ENCODE results near the gene AMY2B. TPM values are rescaled to one million over a fixed set of nuclear protein-coding genes. Genes with fewer than 3 reads are reported as not detected.
"Not testable (repeated sequence)": the region's sequence is repeated elsewhere in the genome, so short reads cannot be mapped to it uniquely, and the experiment has no call there.

The AMY2B gene
- total RNA-seq (2014; rRNA removed; shearing (Covaris generic)), result 2.7 and 3.0 TPM in 2 replicates

DNA sequence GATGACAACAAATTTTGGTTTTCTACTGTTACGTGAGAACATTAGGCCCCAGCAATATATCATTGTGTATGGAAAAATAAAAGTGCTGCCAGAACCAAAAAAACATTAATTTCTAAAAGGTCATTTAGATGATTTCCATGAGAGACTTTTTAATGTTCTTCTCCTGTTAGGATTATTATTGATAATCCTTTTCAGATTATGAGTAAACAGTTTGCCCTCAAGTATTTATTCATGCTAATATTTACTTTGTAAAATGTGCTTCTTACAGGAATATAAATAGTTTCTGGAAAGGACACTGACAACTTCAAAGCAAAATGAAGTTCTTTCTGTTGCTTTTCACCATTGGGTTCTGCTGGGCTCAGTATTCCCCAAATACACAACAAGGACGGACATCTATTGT, at the start of gene AMY2B:
TSS of gene AMY2B (plus strand) at position 301 of the 400 bp plus-strand sequence. CDS start at position 315, 14 bp downstream.
- H3K27me3 ChIP-seq (ENCODE audit: control insufficient read depth, insufficient read depth, low read length); H3K36me3 ChIP-seq (replicated peaks; ENCODE audit: control insufficient read depth, insufficient read depth, low read length); H3K4me3 ChIP-seq (ENCODE audit: insufficient read depth, low read depth, low read length); DNase-seq: not testable (repeated sequence)

DNA sequence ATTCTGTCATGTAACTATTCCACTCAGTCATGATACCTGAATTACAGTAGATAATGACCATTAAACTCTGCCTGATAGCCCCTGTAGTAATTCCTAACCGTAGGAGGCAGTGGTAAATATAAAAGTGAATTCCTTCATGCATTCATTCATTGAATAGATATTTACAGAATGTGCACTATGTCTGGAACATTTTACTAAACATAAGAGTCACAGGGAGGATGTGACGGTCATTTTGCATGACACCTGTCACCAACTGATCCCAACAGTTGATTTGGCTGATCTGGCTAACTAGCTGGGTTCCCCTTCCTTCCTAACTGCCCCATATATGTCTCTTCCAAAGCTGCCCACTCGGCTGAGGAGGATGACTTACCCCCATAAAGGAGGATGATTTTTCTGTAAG, 48.0 kb upstream of the AMY2B start:
- Histone ChIP-seq H3K4me3 (ENCODE audit: insufficient read depth, low read depth, low read length) (no peak overlapping the region), H3K27me3 (ENCODE audit: control insufficient read depth, insufficient read depth, low read length) (no peaks in the 10 kb centered on the region)

DNA sequence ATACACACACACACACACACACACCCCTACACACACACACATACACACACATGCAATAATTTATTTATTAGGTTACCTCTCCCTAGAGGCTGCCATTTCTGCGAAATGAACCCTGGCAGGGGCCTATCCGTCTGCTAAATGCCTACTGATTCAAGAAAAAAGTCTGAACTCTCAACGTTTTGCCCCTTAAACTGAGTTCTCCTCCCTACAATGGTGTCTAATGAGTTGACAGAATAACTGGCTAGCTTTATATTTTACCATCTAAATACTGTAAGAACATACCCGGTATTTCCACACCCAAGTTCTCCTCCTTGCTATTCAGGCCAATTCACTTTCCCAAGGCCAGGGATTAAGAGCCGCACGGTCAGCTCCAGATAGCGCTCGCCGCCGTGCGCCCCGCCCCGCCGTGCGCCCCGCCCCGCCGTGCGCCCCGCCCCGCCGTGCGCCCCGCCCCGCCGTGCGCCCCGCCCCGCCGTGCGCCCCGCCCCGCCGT, 46.2 kb upstream of the AMY2B start:
- H3K36me3 ChIP-seq (replicated peaks; ENCODE audit: control insufficient read depth, insufficient read depth, low read length), result no peaks in the 10 kb centered on the region; the same call in 1 of the 2 replicates
- no peaks in the 10 kb centered on the region for H3K27me3 ChIP-seq (ENCODE audit: control insufficient read depth, insufficient read depth, low read length)
- no peak overlapping the region for H3K4me3 ChIP-seq (ENCODE audit: insufficient read depth, low read depth, low read length)
- peak; percentile 64 for DNase-seq

More for the DNA sequence above, 48.0 kb upstream of the AMY2B start:
- DNase-seq, result no peak
- no peaks in the 10 kb centered on the region; the same call in 1 of the 2 replicates for H3K36me3 ChIP-seq (replicated peaks; ENCODE audit: control insufficient read depth, insufficient read depth, low read length)

DNA sequence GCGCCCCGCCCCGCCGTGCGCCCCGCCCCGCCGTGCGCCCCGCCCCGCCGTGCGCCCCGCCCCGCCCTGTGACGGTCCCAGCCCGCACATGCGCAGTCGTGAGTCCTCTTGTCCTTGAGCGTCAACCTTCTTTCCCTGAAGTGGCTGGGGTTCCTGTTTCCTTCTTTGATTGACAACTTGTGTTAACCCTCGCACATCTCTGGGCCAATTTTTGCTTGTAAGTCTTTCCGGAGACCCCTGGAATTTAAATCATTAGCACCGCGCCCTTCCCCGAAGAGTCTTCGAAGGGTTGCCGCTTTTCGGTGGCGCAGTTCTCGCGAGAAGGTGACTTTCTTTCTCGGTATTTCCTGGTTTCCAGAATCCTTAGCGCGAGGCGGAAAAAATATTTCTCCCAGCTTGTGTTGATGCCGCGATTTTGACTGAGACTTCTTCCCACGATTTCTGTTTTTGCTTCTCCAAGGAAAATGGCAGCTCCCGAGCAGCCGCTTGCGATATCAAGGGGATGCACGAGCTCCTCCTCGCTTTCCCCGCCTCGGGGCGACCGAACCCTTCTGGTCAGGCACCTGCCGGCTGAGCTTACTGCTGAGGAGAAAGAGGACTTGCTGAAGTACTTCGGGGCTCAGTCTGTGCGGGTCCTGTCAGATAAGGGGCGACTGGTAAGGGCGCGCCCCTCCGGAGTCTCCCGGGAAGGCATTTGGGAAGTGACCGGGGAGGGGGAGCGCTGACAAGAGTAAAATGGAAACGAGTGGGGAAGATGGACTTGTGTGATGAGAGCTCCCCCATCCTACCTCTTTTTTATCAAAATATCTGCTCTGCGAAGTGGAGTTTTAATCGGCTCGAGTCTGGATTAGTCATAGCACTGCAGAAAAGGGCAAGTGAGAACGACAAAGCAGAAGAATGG, 45.5 kb upstream of the AMY2B start, which contains the start of gene RNPC3:
TSS of gene RNPC3 (plus strand) at position 93 of the 901 bp plus-strand sequence. CDS start at position 465, 372 bp downstream.
- peak; percentile 81 for DNase-seq
- Histone ChIP-seq H3K36me3 (replicated peaks; ENCODE audit: control insufficient read depth, insufficient read depth, low read length) (no peaks in the 10 kb centered on the region; the same call in 1 of the 2 replicates), H3K4me3 (ENCODE audit: insufficient read depth, low read depth, low read length) (peak within 1 kb of the TSS; percentile 90), H3K27me3 (ENCODE audit: control insufficient read depth, insufficient read depth, low read length) (no peaks in the 10 kb centered on the region)

DNA sequence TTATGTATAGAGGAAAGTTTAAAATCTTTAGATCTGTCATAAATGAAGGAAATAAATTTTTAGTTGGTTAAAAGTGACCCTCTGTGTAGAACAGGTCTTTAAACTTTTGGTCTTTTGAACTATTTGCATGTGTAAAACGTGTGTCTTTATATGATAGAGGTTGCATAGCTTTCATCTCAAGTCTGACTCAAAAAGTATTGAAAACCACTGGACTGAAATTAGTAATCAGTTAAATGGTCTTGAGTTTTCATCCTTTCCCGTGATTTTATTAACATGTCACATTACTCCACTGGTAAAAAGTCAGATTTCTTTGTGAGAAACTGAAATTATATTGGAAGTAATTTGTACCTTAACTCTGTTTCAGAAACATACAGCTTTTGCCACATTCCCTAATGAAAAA, 44.1 kb upstream of the AMY2B start:
- Histone ChIP-seq H3K27me3 (ENCODE audit: control insufficient read depth, insufficient read depth, low read length) (no peaks in the 10 kb centered on the region), H3K4me3 (ENCODE audit: insufficient read depth, low read depth, low read length) (peak overlapping the region; percentile 90; the same call in 1 of the 2 replicates), H3K36me3 (replicated peaks; ENCODE audit: control insufficient read depth, insufficient read depth, low read length) (no peaks in the 10 kb centered on the region; the same call in 1 of the 2 replicates)
- no peak for DNase-seq

DNA sequence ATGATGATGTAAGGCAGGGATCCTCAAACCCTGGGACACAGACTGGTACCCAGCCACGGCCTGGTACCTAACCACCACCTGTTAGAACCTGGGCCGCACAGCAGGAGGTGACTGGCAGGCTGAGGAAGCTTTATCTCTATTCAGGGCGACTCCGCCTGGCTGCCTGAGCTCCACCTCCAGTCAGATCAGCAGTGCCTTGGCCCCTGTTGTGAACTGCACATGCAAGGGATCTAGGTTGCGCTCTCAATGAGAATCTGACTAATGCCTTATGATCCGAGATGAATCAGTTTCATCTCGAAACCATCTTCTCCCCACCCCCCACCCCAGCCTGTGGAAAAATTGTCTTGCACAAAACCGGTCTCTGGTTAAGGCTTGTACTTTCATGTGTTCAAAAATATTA, 41.6 kb upstream of the AMY2B start:
- Histone ChIP-seq H3K4me3 (ENCODE audit: insufficient read depth, low read depth, low read length) (no peak overlapping the region), H3K36me3 (replicated peaks; ENCODE audit: control insufficient read depth, insufficient read depth, low read length) (no peaks in the 10 kb centered on the region; the same call in 1 of the 2 replicates), H3K27me3 (ENCODE audit: control insufficient read depth, insufficient read depth, low read length) (no peaks in the 10 kb centered on the region)
- DNase-seq, result peak; percentile 13

DNA sequence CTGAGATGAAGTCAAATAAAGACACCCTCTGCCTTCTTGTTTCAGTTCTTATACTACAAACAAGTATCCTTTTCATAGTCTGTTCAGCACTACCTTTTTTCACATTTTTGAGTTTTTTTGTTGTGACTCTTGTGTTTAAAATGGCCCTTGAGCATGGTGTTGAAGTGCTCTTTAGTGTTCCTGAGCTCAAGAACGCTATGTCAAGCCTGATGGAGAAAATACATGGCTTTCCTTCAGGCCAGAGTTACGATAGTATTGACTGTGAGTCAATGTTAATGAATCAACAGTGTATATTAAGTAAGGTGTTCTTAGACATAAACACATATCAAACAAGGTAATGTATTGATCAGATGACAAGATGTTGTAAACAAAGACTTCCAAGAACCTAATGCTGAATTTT, 33.2 kb upstream of the AMY2B start:
- H3K4me3 ChIP-seq (ENCODE audit: insufficient read depth, low read depth, low read length), result no peak overlapping the region
- peaks cover 5% of the 10 kb centered on the region for H3K36me3 ChIP-seq (replicated peaks; ENCODE audit: control insufficient read depth, insufficient read depth, low read length)
- no peaks in the 10 kb centered on the region for H3K27me3 ChIP-seq (ENCODE audit: control insufficient read depth, insufficient read depth, low read length)
- DNase-seq, result no peak

DNA sequence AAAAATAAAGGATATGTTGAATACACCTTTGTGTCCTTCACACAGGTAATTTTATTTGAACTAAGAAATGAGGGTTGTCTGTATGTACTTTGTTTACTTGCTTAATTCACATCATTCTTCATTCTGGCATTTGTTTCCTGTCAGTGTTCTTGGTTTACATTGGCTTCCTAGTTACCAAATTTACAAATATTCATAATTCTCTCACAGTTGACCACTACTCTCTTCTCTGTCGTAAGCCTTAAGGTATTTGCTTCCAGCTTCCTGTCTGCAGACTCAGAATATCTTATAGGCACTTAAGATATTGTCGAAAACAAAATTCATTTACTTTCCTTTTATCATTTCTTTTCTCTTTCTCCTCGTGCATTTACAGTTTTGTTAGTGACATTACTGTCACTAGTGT, 30.0 kb upstream of the AMY2B start:
- Histone ChIP-seq H3K36me3 (replicated peaks; ENCODE audit: control insufficient read depth, insufficient read depth, low read length) (peaks cover 7% of the 10 kb centered on the region), H3K27me3 (ENCODE audit: control insufficient read depth, insufficient read depth, low read length) (no peaks in the 10 kb centered on the region), H3K4me3 (ENCODE audit: insufficient read depth, low read depth, low read length) (no peak overlapping the region)
- no peak for DNase-seq

DNA sequence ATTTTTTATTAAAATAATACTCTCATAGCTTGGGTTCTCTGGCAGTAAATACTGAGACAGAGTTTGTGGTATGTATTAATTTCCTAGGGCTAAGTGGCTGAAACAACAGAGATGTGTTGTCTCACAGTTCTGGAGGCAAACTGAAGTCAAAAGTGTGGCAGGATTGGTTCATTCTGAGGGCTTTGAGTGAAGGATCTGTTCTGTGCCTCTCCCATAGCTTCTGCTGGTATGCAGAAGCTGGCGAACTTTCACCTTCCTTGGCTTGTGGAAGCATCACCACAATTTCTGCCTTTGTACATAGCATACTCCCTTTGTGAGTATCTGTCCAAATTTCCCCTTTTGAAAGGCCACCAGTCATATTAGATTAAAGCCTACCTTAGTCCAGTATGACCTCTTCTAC, 24.9 kb upstream of the AMY2B start:
- Histone ChIP-seq H3K36me3 (replicated peaks; ENCODE audit: control insufficient read depth, insufficient read depth, low read length) (peaks cover 6% of the 10 kb centered on the region), H3K27me3 (ENCODE audit: control insufficient read depth, insufficient read depth, low read length) (no peaks in the 10 kb centered on the region), H3K4me3 (ENCODE audit: insufficient read depth, low read depth, low read length) (no peak overlapping the region)
- DNase-seq, result no peak

DNA sequence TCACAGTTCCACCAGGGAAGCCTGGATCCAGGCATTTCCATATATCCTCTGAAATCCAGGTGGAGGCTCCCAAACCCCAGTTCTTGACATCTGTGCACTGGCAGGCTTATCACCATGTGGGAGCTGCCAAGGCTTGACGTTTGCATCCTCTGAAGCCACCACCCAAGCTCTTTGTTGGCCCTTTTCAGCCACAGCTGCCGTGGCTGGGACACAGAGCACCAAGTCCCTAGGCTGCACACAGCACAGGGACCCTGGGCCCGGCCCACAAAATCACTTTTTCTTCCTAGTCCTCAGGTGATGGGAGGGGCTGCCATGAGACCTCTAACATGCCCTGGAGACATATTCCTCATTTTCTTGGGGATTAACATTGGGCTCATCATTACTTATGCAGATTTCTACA, 23.5 kb upstream of the AMY2B start:
- DNase-seq, result no peak
- peaks cover 6% of the 10 kb centered on the region for H3K36me3 ChIP-seq (replicated peaks; ENCODE audit: control insufficient read depth, insufficient read depth, low read length)
- no peak overlapping the region for H3K4me3 ChIP-seq (ENCODE audit: insufficient read depth, low read depth, low read length)
- no peaks in the 10 kb centered on the region for H3K27me3 ChIP-seq (ENCODE audit: control insufficient read depth, insufficient read depth, low read length)

DNA sequence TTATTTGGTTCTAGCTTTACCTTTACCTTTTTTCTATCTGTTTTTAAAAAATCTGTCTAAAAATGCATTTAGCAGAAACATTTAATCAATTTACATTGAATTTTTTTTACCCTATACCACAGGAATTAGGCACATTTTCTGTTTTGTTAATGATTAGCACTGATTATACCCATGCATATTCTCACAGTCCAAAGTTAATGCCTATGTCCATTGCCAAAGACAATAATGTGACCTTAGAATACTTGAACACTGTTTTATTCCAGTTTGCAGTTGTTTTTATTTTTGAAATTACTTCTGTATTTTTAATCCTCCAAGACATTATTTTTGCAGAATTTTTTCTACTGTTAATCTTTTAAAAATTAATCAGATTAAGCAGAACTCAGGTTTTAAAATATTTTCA, 11.0 kb upstream of the AMY2B start:
- no peak overlapping the region for H3K4me3 ChIP-seq (ENCODE audit: insufficient read depth, low read depth, low read length)
- no peaks in the 10 kb centered on the region for H3K27me3 ChIP-seq (ENCODE audit: control insufficient read depth, insufficient read depth, low read length)
- DNase-seq, result no peak
- H3K36me3 ChIP-seq (replicated peaks; ENCODE audit: control insufficient read depth, insufficient read depth, low read length), result no peaks in the 10 kb centered on the region

DNA sequence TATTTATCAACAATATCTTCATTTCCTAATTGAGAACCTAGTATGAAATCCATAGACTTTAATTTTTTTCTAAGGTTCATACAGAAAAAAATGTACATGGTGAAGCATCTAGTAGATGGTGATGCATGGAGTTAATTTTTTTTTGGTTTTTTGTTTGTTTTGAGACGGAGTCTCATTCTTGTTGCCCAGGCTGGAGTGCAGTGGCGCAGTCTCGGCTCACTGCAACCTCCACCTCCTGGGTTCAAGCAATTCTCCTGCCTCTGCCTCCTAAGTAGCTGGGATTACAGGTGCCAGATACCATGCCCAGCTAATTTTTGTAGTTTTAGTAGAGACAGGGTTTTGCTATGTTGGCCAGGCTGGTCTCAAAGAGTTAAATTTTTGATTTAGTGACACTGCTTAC, 10.3 kb upstream of the AMY2B start:
- not testable (repeated sequence) for H3K27me3 ChIP-seq (ENCODE audit: control insufficient read depth, insufficient read depth, low read length); H3K36me3 ChIP-seq (replicated peaks; ENCODE audit: control insufficient read depth, insufficient read depth, low read length)

DNA sequence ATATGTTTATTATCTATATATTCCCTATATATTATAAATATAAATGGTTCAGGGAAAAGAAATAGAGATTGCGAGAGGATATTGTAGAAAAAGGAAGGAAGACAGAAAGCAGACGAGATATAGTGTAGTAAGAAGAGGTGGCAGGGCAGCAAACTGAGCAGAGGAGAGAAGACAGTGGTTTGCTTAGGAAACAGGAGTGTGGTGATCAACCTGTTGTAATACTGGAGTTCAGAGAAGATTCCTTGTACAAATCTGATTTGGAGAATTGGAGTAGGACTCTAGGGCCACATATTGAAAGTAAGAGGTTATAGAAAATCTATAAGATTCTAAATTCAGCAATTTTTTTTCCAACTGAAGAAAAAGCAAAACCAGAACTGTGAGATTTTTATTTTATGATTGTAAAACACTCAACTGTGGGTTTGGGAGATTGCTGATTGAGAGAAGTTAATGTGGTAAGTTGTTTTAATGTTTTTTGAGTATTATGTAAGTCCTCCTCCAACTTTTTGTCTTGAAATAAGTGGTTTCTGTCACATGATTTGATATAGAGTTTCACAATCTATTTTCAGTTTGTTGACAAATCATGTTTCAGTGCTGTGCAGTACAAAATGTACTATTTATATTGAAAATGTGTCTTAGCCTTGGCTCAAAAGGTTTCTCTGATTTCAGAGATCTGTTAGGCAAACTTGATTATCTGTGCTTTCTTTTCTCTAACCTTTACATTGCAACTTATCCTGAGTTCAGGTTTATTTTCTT, 9.6 kb upstream of the AMY2B start:
- H3K36me3 ChIP-seq (replicated peaks; ENCODE audit: control insufficient read depth, insufficient read depth, low read length), result no peaks in the 10 kb centered on the region
- DNase-seq, result peak; percentile 0
- no peaks in the 10 kb centered on the region for H3K27me3 ChIP-seq (ENCODE audit: control insufficient read depth, insufficient read depth, low read length)
- H3K4me3 ChIP-seq (ENCODE audit: insufficient read depth, low read depth, low read length), result no peak overlapping the region

More for the DNA sequence above, 10.3 kb upstream of the AMY2B start:
- not testable (repeated sequence) for DNase-seq; H3K4me3 ChIP-seq (ENCODE audit: insufficient read depth, low read depth, low read length)

DNA sequence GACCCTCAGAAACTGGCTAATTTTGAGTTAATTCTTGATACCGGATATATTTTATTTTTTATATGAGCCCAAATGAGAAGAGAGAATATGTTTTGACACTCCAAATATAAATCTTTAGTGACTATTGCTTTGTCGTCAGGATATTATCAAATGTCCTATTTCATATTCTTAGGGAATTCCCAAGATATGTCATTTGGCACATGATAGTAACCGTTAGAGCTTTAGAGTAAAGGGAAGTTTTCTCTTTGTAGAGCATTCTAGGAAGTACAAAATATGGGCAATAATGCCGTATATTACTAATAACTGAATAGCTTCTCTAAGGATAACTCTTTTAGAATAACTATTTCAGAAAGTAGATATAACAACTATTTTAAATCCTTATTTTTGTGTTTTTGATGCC, 8.3 kb upstream of the AMY2B start:
- H3K36me3 ChIP-seq (replicated peaks; ENCODE audit: control insufficient read depth, insufficient read depth, low read length), result no peaks in the 10 kb centered on the region
- H3K4me3 ChIP-seq (ENCODE audit: insufficient read depth, low read depth, low read length), result no peak overlapping the region
- no peak for DNase-seq
- H3K27me3 ChIP-seq (ENCODE audit: control insufficient read depth, insufficient read depth, low read length), result no peaks in the 10 kb centered on the region
